Measurements from ENCODE around the gene REXO1.

The REXO1 gene

GRCh38 chr19:1806184-1807029 is 41.9 kb downstream of the REXO1 start:
- H3K9me3 ChIP-seq (ENCODE audit: insufficient read depth, low read depth, low read length), result no peaks in the 10 kb centered on the region
- no peak for TF ChIP-seq EZH2phosphoT487 (IDR thresholded peaks at IDR 0.05; ENCODE audit: borderline replicate concordance)
- no peak for TF ChIP-seq CTCF (conservative IDR thresholded peaks at IDR 0.05; ENCODE audit: low read length)
- no peaks in the 10 kb centered on the region for H3F3A ChIP-seq (ENCODE audit: low read depth)
- no peaks in the 10 kb centered on the region for H4K20me1 ChIP-seq (ENCODE audit: insufficient read depth, low read length, poor library complexity, severe bottlenecking)
- H3K9me2 ChIP-seq (replicated peaks; ENCODE audit: low read depth, low read length), result no peaks in the 10 kb centered on the region
- H3K9ac ChIP-seq (ENCODE audit: low read depth, low read length, poor library complexity, severe bottlenecking), result no peak overlapping the region
- H3K36me3 ChIP-seq (ENCODE audit: insufficient read depth, low read length), result peaks cover 9% of the 10 kb centered on the region; the same call in 1 of the 2 replicates
- H3K4me3 ChIP-seq (ENCODE audit: low read length, poor library complexity, severe bottlenecking), result no peak overlapping the region
- H3K4me2 ChIP-seq (ENCODE audit: low read depth, low read length, poor library complexity, severe bottlenecking), result no peak overlapping the region
- no peaks in the 10 kb centered on the region for H3K27me3 ChIP-seq (ENCODE audit: insufficient read depth, low read length, poor library complexity, severe bottlenecking)
- H3K4me1 ChIP-seq (ENCODE audit: insufficient read depth, low read length, poor library complexity, severe bottlenecking), result peaks cover 11% of the 10 kb centered on the region
- peaks cover 10% of the 10 kb centered on the region; the same call in 1 of the 2 replicates for H3K79me2 ChIP-seq (ENCODE audit: insufficient read depth, low read length)
- no peak overlapping the region for H2AFZ ChIP-seq (ENCODE audit: low read length)

GRCh38 chr19:1805401-1806183 is 42.7 kb downstream of the REXO1 start:
- Histone ChIP-seq H2AFZ (ENCODE audit: low read length) (no peak overlapping the region), H3K36me3 (ENCODE audit: insufficient read depth, low read length) (peaks cover 9% of the 10 kb centered on the region; the same call in 1 of the 2 replicates), H3K9me2 (replicated peaks; ENCODE audit: low read depth, low read length) (no peaks in the 10 kb centered on the region), H3K79me2 (ENCODE audit: insufficient read depth, low read length) (peaks cover 2% of the 10 kb centered on the region; the same call in 1 of the 2 replicates), H3K27me3 (ENCODE audit: insufficient read depth, low read length, poor library complexity, severe bottlenecking) (no peaks in the 10 kb centered on the region), H4K20me1 (ENCODE audit: insufficient read depth, low read length, poor library complexity, severe bottlenecking) (no peaks in the 10 kb centered on the region), H3K4me3 (ENCODE audit: low read length, poor library complexity, severe bottlenecking) (no peak overlapping the region), H3K4me1 (ENCODE audit: insufficient read depth, low read length, poor library complexity, severe bottlenecking) (peaks cover 3% of the 10 kb centered on the region), H3K9me3 (ENCODE audit: insufficient read depth, low read depth, low read length) (no peaks in the 10 kb centered on the region), H3F3A (ENCODE audit: low read depth) (no peaks in the 10 kb centered on the region), H3K4me2 (ENCODE audit: low read depth, low read length, poor library complexity, severe bottlenecking) (no peak overlapping the region), H3K9ac (ENCODE audit: low read depth, low read length, poor library complexity, severe bottlenecking) (no peak overlapping the region)
- no peak for TF ChIP-seq EZH2phosphoT487 (IDR thresholded peaks at IDR 0.05; ENCODE audit: borderline replicate concordance)
- TF ChIP-seq CTCF (conservative IDR thresholded peaks at IDR 0.05; ENCODE audit: low read length), result no peak

- H3K4me1 ChIP-seq (ENCODE audit: insufficient read depth, low read length, poor library complexity, severe bottlenecking), result no peaks in the 10 kb centered on the region
- H3K9me3 ChIP-seq (ENCODE audit: insufficient read depth, low read depth, low read length), result no peaks in the 10 kb centered on the region
- H3F3A ChIP-seq (ENCODE audit: low read depth), result no peaks in the 10 kb centered on the region
- no peak overlapping the region for H3K4me3 ChIP-seq (ENCODE audit: low read length, poor library complexity, severe bottlenecking)
- no peaks in the 10 kb centered on the region for H3K79me2 ChIP-seq (ENCODE audit: insufficient read depth, low read length)
- H3K9me2 ChIP-seq (replicated peaks; ENCODE audit: low read depth, low read length), result no peaks in the 10 kb centered on the region
- TF ChIP-seq CTCF (conservative IDR thresholded peaks at IDR 0.05; ENCODE audit: low read length), result no peak
- H3K9ac ChIP-seq (ENCODE audit: low read depth, low read length, poor library complexity, severe bottlenecking), result no peak overlapping the region
- no peak overlapping the region for H3K4me2 ChIP-seq (ENCODE audit: low read depth, low read length, poor library complexity, severe bottlenecking)
- no peaks in the 10 kb centered on the region for H4K20me1 ChIP-seq (ENCODE audit: insufficient read depth, low read length, poor library complexity, severe bottlenecking)
- no peak overlapping the region for H2AFZ ChIP-seq (ENCODE audit: low read length)
- H3K27me3 ChIP-seq (ENCODE audit: insufficient read depth, low read length, poor library complexity, severe bottlenecking), result no peaks in the 10 kb centered on the region
- H3K36me3 ChIP-seq (ENCODE audit: insufficient read depth, low read length), result peaks cover 13% of the 10 kb centered on the region; the same call in 1 of the 2 replicates
Measured at GRCh38 chr19:1804858-1805257, 43.4 kb downstream of the REXO1 start.
